ENCODE data around the gene MECP2.
A peak's percentile ranks its signal among the peaks of the same experiment; 100 is the strongest.

The MECP2 gene

GRCh38 chrX:154115750-154116149 lies 18.2 kb upstream of the MECP2 start:
- DNase-seq (ENCODE audit: low read depth in 2 of 2), result no peak

GRCh38 chrX:154115071-154115470 lies 17.6 kb upstream of the MECP2 start:
- no peak for DNase-seq (ENCODE audit: low read depth in 2 of 2)

- DNase-seq (ENCODE audit: low read depth in 2 of 2), result no peak
Measured at GRCh38 chrX:154114652-154115051, 17.1 kb upstream of the MECP2 start.

GRCh38 chrX:154113729-154114128 lies 16.2 kb upstream of the MECP2 start:
- DNase-seq (ENCODE audit: low read depth in 2 of 2), result no peak

GRCh38 chrX:154098551-154098950 lies 1.0 kb upstream of the MECP2 start:
- DNase-seq (ENCODE audit: low read depth in 2 of 2), result no peak

GRCh38 chrX:154097003-154097588 lies 421 bp downstream of the MECP2 start:
- DNase-seq (ENCODE audit: low read depth in 2 of 2), result peak; percentile 38 to 49

- peak in 1 of 2 donors; percentile 6 for DNase-seq (ENCODE audit: low read depth in 2 of 2)
Measured at GRCh38 chrX:154096140-154097002, 1.1 kb downstream of the MECP2 start.

- DNase-seq (ENCODE audit: low read depth in 2 of 2), result no peak
Measured at GRCh38 chrX:154094833-154095232, 2.7 kb downstream of the MECP2 start.

GRCh38 chrX:154093965-154094364 lies 3.6 kb downstream of the MECP2 start:
- no peak for DNase-seq (ENCODE audit: low read depth in 2 of 2)

GRCh38 chrX:154092371-154092770 lies 5.1 kb downstream of the MECP2 start:
- DNase-seq (ENCODE audit: low read depth in 2 of 2), result no peak

- peak in 1 of 2 donors; percentile 12 for DNase-seq (ENCODE audit: low read depth in 2 of 2)
Measured at GRCh38 chrX:154091678-154092077, 5.8 kb downstream of the MECP2 start.

- no peak for DNase-seq (ENCODE audit: low read depth in 2 of 2)
Measured at GRCh38 chrX:154090731-154091130, 6.8 kb downstream of the MECP2 start.

- DNase-seq (ENCODE audit: low read depth in 2 of 2), result no peak
Measured at GRCh38 chrX:154084449-154085300, 12.8 kb downstream of the MECP2 start.

- DNase-seq (ENCODE audit: low read depth in 2 of 2), result no peak
Measured at GRCh38 chrX:154083126-154083517, 14.4 kb downstream of the MECP2 start.

- no peak for DNase-seq (ENCODE audit: low read depth in 2 of 2)
Measured at GRCh38 chrX:154082396-154083125, 15.0 kb downstream of the MECP2 start.

GRCh38 chrX:154077101-154077500 lies 20.4 kb downstream of the MECP2 start:
- DNase-seq (ENCODE audit: low read depth in 2 of 2), result no peak

GRCh38 chrX:154074199-154074598 lies 23.3 kb downstream of the MECP2 start:
- DNase-seq (ENCODE audit: low read depth in 2 of 2), result no peak

GRCh38 chrX:154072192-154072591 lies 25.3 kb downstream of the MECP2 start:
- no peak for DNase-seq (ENCODE audit: low read depth in 2 of 2)

GRCh38 chrX:154068560-154068959 lies 29.0 kb downstream of the MECP2 start:
- no peak for DNase-seq (ENCODE audit: low read depth in 2 of 2)

- no peak for DNase-seq (ENCODE audit: low read depth in 2 of 2)
Measured at GRCh38 chrX:154064637-154065435, 32.7 kb downstream of the MECP2 start.

- no peak for DNase-seq (ENCODE audit: low read depth in 2 of 2)
Measured at GRCh38 chrX:154063234-154063633, 34.3 kb downstream of the MECP2 start.
